C4-2B (cell line): ENCODE data around the gene ATG4B.

Source experiments
- H3K27ac ChIP-seq: fragments of 450-650 bp; 2 replicates; pipeline ENCODE4 v1.5.1; 2017
- CTCF ChIP-seq: fragments of 450-650 bp; conservative IDR thresholded peaks from 2 replicates; pipeline ENCODE4 v1.5.1; 2017; ENCODE audit warnings: mild to moderate bottlenecking
- ZFX ChIP-seq: fragments of 450-650 bp; IDR thresholded peaks from 2 replicates; pipeline ENCODE4 v1.6.1; 2017

ATG4B gene

GRCh38 chr2:241636182-241637017, 1.1 kb upstream of the ATG4B start:
- peak overlapping the region; percentile 99 for H3K27ac ChIP-seq
- TF ChIP-seq ZFX: peak; percentile 95
- no peak for TF ChIP-seq CTCF

- TF ChIP-seq ZFX (no peak), CTCF (no peak)
- peak overlapping the region; percentile 99 for H3K27ac ChIP-seq
Measured at GRCh38 chr2:241637795-241638660, 535 bp downstream of the ATG4B start.

- H3K27ac ChIP-seq: no peak overlapping the region
Measured at GRCh38 chr2:241638940-241639339, 1.4 kb downstream of the ATG4B start.

GRCh38 chr2:241639385-241639784, 1.9 kb downstream of the ATG4B start:
- TF ChIP-seq ZFX (no peak), CTCF (no peak)
- no peak overlapping the region for H3K27ac ChIP-seq

More at GRCh38 chr2:241638940-241639339, 1.4 kb downstream of the ATG4B start:
- no peak for TF ChIP-seq ZFX
- no peak for TF ChIP-seq CTCF

GRCh38 chr2:241640165-241640795, 2.8 kb downstream of the ATG4B start:
- TF ChIP-seq ZFX (no peak), CTCF (no peak)
- H3K27ac ChIP-seq: no peak overlapping the region

GRCh38 chr2:241641631-241642030, 4.1 kb downstream of the ATG4B start:
- no peak overlapping the region for H3K27ac ChIP-seq
- no peak for TF ChIP-seq CTCF
- no peak for TF ChIP-seq ZFX
